ENCODE measurements around the gene IMMP2L. TPM values are rescaled to one million over a fixed set of nuclear protein-coding genes. Genes with fewer than 3 reads are reported as not detected.

The IMMP2L gene
- total and polyA plus RNA-seq, 2 of the 8 experiments (the other 6 are each of a cell fraction or from before 2014, with no cell fraction given) = 2.3 to 10.1 TPM

- no peak overlapping the region for H2BK5ac ChIP-seq (ENCODE audit: low read depth, low read length)
- H3K79me1 ChIP-seq (ENCODE audit: low read depth, low read length) = no peaks in the 10 kb centered on the region
- no peak overlapping the region for H3K4ac ChIP-seq (replicated peaks; ENCODE audit: insufficient read length, low read depth, low read length)
- WGBS, 2 experiments (ENCODE audit: extremely low coverage in 1 of 2, insufficient coverage in 1 of 2, insufficient read length in 1 of 2, insufficient replicate concordance in 2 of 2, low coverage in 1 of 2, low lambda C conversion rate in 2 of 2, missing lambda C conversion rate in 1 of 2) = 78% methylated on average over 2 of the region's 2 CpGs; no CpG with 5 or more reads in 1 of the 2 experiments
- no peak overlapping the region for H4K8ac ChIP-seq (ENCODE audit: extremely low read depth, insufficient read depth, low read length)
- no peaks in the 10 kb centered on the region for H3K23me2 ChIP-seq (ENCODE audit: low read depth, low read length)
- H4K5ac ChIP-seq (ENCODE audit: insufficient read length, low read depth, low read length) = no peak overlapping the region
- H3K9ac ChIP-seq (replicated peaks in 1 of 4; ENCODE audit: extremely low read depth in 1 of 4, low read depth in 3 of 4, low read length in 3 of 4) = no peak overlapping the region
- H2BK120ac ChIP-seq (replicated peaks; ENCODE audit: low read depth, low read length) = no peak overlapping the region
- peaks cover 0 to 1% (median 0%) of the 10 kb centered on the region in 4 experiments; a peak in 1 of 7 replicates for H3K27me3 ChIP-seq (replicated peaks in 1 of 4; ENCODE audit: control insufficient read depth in 3 of 4, extremely low read depth in 1 of 4, insufficient read depth in 3 of 4, low read length in 3 of 4)
- ChIA-PET POLR2A (ENCODE audit: partially characterized antibody) (interaction anchor here (0.6 to 2.1 kb wide), 2 partner anchors 33 to 49 kb away, joined by 3 to 5 read pairs; no protein-coding TSS in a partner anchor), CTCF (ENCODE audit: partially characterized antibody) (interaction anchor here (0.7 kb wide), 1 partner anchor 1509 kb away, joined by 3 read pairs; no protein-coding TSS in a partner anchor)
- no peak overlapping the region for H2BK20ac ChIP-seq (ENCODE audit: low read length)
- no peak overlapping the region for H2BK12ac ChIP-seq (ENCODE audit: low read depth, low read length)
- no peak overlapping the region for H3K27ac ChIP-seq (ENCODE audit: low read depth, low read length)
- no peaks in the 10 kb centered on the region for H3K9me3 ChIP-seq (ENCODE audit: insufficient read depth in 2 of 2, low read depth in 1 of 2, low read length in 1 of 2)
- H3K18ac ChIP-seq (ENCODE audit: extremely low read depth, low read length) = no peak overlapping the region
- H3K56ac ChIP-seq (replicated peaks; ENCODE audit: insufficient read length, low read depth, low read length) = no peak overlapping the region
- no peak for FAIRE-seq
- H3K4me1 ChIP-seq (replicated peaks in 1 of 4; ENCODE audit: control insufficient read depth in 3 of 4, insufficient read depth in 4 of 4, low read length in 3 of 4) = no peaks in the 10 kb centered on the region
- no peak overlapping the region for H3K4me2 ChIP-seq (ENCODE audit: insufficient read depth in 1 of 2, low read depth in 2 of 2, low read length in 2 of 2)
- no peak overlapping the region for H3K14ac ChIP-seq (ENCODE audit: insufficient read length)
- H3K4me3 ChIP-seq (ENCODE audit: extremely low read depth in 1 of 4, insufficient read depth in 2 of 4, low read depth in 3 of 4, low read length in 4 of 4) = no peak overlapping the region
- no peak overlapping the region for H2BK15ac ChIP-seq (ENCODE audit: low read length)
- no peak overlapping the region for H4K91ac ChIP-seq (replicated peaks; ENCODE audit: insufficient read length, low read length)
- no peaks in the 10 kb centered on the region for H3K36me3 ChIP-seq (ENCODE audit: control insufficient read depth in 2 of 4, insufficient read depth in 4 of 4, low read length in 3 of 4)
- no peak overlapping the region for H2AFZ ChIP-seq (ENCODE audit: low read length)
- no peak for DNase-seq (ENCODE audit: low read depth in 1 of 2, low spot score in 2 of 2)
- H3K23ac ChIP-seq (ENCODE audit: insufficient read length) = no peak overlapping the region
- no peak overlapping the region for H2AK5ac ChIP-seq (ENCODE audit: low read depth, low read length)
- H3K79me2 ChIP-seq (ENCODE audit: control insufficient read depth in 1 of 2, insufficient read depth in 2 of 2, low read length in 2 of 2) = no peaks in the 10 kb centered on the region
- no peaks in the 10 kb centered on the region for H4K20me1 ChIP-seq (replicated peaks in 1 of 2; ENCODE audit: control insufficient read depth in 1 of 2, insufficient read depth in 2 of 2, low read length in 2 of 2)
- TF ChIP-seq NRF1 (IDR thresholded peaks at IDR 0.05; ENCODE audit: low read depth, low read length) = no peak
- no peak for TF ChIP-seq HDAC6 (IDR thresholded peaks at IDR 0.05; ENCODE audit: low read depth, low read length)
- TF ChIP-seq SP4 (IDR thresholded peaks at IDR 0.05; ENCODE audit: low read length) = no peak
- no peak for TF ChIP-seq RBBP5 (IDR thresholded peaks at IDR 0.05; ENCODE audit: borderline replicate concordance, low read depth, low read length)
- no peak for TF ChIP-seq GTF2F1 (IDR thresholded peaks at IDR 0.05; ENCODE audit: borderline replicate concordance, low read depth, low read length)
- no peak for TF ChIP-seq PHF8 (conservative IDR thresholded peaks at IDR 0.05; ENCODE audit: low read depth, low read length)
- no peak for TF ChIP-seq SP1 (IDR thresholded peaks at IDR 0.05; ENCODE audit: low read depth, low read length)
- no peak for TF ChIP-seq FOSL1 (IDR thresholded peaks at IDR 0.05; ENCODE audit: insufficient read depth, low read depth, low read length)
- TF ChIP-seq, protein P1, sequence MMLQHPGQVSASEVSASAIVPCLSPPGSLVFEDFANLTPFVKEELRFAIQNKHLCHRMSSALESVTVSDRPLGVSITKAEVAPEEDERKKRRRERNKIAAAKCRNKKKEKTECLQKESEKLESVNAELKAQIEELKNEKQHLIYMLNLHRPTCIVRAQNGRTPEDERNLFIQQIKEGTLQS (IDR thresholded peaks at IDR 0.05; ENCODE audit: insufficient read depth, low read depth, low read length) = no peak
- TF ChIP-seq KDM5A (IDR thresholded peaks at IDR 0.05; ENCODE audit: low read length) = no peak
- no peak for TF ChIP-seq CREB1 (IDR thresholded peaks at IDR 0.05)
- TF ChIP-seq SRF (IDR thresholded peaks at IDR 0.05; ENCODE audit: low read depth, low read length) = no peak
- TF ChIP-seq SIX5 (IDR thresholded peaks at IDR 0.05; ENCODE audit: low read depth, low read length) = no peak
- TF ChIP-seq TAF7 (optimal IDR thresholded peaks at IDR 0.05; ENCODE audit: borderline replicate concordance, low read depth, low read length) = no peak
- TF ChIP-seq ZNF274 (IDR thresholded peaks at IDR 0.05; ENCODE audit: borderline replicate concordance, extremely low read depth, low read length) = no peak
These were observed 34.7 kb downstream of the IMMP2L start for GRCh38 chr7:111527545-111527944.

All from H1 (cell line).